HCEC 1CT (cell line): ENCODE results near the gene CHRM3.
"Not testable (repeated sequence)": the region's sequence is repeated elsewhere in the genome, so short reads cannot be mapped to it uniquely, and the experiment has no call there.

Experiments used
- DNase-seq: peaks from one replicate; pipeline ENCODE4 v3.0.0-alpha.2; 2017

CHRM3 gene

DNA sequence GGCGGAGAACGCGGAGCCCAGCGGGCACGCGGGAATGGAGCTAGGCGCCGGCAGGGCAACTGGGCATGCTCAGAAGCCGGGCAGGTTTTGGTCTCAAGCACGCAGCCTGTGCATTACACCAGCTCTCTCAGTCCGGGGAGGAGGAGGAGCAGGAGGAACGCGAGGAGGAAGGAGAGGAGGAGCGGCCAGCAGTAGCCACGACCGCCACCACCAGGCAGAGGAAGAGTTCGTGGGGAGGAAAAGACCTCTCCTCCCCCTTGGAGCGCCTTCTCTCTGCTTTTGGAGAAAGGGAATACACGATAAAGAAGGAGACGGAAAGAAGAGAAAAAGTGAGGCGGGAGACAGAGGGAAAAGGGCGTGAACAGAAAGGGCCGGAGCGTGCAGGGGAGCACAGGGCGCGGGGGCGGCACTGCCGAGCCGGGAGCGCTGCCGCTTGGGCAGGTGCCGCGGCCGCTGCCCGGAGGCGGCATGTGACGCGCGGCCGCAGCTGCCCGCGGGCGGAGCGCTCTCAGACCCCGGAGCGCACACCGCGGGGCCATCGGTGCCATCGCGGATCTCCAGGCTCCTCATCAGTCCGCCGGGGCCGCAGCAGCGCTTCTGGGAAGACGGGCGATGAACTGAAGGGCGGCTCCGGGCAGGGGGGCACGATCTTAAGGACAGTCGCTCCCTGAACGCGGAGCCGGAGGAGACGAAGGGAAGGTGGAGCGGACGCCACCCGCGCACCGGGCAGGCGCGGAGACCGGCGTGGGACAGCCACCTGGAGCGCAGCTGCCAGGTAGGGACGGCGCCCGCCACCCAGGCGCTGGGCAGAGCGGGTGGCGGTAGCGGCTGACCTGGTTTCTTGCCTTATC lies at the start of gene CHRM3:
CHRM3 (plus strand) TSS at position 116 of the 851 bp plus-strand sequence. CDS start 520,884 bp downstream, outside the sequence.
- no peak for DNase-seq

DNA sequence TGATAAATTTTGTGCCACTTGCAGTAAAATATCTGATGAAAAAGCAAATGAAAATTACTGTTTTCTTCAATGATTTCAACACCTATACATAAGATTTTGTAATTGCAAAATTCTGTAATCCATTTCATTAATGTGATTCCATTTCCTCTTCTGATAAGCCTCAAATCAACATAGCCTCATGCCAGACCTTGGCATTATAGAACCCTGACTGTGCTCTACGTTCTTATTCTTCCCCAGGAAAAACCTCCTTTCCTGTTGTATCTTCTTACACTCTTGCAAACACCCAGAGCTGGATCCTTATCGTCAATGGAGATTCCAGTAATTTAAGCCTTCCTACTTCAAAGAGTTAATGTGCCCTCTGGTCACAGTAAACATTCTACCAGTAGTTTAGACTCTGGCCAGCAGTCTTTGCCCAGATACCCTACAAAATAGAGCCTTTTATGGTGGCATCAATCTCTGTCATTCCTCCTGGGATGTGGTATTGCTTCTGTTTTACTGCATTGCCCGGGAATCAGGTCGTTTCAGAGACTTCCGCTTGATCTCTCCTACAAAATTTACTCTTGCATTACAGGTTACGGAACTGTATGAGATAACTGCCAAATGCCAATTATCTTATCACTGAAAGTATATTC lies 48.5 kb upstream of the CHRM3 start:
- no peak for DNase-seq

DNA sequence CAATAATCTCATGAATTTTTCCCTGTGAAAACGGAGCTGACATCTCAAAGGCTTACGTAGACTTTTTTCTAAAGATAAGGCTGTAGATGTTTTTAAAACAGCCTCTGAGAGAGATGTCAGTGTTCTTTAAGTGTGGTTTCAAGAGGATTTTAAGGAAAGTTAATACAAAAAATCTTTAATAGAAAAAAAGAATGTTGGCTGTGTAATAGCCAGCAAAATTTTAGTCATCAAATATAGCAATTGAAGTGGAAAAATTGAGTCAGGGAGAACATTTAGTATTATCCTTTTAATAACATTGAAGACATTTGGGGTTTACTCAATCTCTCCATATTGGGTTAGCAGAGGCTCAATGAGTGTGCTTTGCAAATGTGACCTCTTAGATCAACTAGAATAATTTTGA lies 38.6 kb upstream of the CHRM3 start:
- no peak for DNase-seq

DNA sequence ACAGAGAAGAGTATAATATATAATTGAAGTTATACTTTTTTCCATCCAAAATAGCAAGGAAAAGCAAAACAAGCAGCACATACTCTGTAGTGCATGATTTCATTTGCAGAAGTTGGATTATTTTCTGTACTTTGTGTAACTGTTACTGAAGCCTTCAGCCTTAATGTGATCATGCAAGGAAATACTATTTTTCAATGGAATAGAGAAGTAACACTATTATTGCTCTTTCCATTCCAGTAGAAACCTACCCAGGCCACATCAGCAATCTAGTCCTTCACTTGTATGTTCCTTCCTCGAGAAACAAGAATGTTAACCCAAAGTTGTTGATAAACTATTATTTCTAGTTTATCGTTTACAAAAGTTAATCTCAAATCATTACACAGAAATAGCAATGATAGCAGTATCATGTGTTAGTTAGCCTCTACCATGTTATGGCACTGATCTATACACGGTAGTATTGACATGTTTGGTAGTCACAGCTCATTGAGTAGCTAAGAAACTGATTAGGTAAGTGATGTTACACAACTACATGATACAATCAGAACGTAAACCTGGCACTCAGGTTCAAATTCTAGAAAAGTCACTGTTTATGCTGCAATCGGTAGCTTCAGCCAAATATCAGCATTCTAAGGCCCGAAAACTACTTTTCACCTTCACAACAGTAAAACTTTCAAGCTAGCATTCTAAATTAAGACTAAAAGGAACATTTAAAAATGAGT lies 37.6 kb upstream of the CHRM3 start:
- no peak for DNase-seq

DNA sequence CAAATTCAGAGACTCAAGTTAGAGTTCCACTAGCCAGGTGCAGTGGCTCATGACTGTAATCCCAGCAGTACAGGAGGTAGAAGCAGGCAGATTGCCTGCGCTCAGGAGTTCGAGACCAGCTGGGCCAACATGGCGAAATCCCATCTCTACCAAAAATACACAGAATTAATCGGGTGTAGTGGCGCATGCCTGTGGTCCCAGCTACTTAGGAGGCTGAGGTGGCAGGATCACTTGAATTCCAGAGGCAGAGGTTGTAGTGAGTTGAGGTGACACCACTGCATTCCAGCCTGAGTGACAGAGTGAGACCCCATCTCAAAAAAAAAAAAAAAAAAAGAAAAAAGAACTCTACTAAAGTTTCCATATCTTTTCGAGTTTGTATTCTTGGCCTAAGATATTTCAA lies 36.7 kb upstream of the CHRM3 start:
- DNase-seq = no peak

DNA sequence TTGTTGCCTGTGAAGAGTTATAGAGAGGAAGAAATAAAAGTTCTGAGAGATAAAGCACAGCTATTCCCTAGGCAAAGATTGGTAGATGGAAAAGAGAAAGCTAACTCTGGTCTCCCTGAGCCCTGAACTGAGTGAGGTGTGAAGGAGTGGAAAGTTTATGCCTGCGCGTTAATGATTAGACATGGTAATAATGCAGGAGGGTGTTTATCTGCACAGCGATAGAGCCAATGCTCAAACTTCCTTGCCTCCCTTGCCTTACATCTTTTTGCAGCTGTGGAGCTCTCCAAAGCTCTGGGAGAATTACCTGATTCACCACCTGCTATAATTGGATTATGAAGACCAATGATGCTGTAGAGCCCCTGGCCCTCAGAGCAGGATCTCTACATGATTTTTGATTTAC lies 32.8 kb upstream of the CHRM3 start:
- no peak for DNase-seq

DNA sequence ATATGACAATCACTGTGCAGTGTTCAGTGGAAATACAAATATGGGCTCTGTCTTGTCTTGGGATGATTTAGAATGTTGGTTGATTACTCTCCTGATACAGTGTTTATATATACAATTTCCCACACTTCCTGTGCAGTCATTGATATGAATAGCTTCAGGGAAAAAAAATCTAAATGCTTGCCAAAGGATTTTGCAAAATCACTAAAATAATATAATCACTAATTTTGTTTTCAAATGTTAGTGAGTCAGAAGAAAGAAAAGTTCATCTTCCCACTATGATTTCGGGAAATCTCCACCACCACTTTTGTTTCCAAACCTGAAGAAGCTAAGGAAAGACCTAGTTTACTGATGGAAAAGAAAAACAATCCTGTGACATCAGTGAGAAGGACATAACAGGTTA lies 32.1 kb upstream of the CHRM3 start:
- DNase-seq = no peak

DNA sequence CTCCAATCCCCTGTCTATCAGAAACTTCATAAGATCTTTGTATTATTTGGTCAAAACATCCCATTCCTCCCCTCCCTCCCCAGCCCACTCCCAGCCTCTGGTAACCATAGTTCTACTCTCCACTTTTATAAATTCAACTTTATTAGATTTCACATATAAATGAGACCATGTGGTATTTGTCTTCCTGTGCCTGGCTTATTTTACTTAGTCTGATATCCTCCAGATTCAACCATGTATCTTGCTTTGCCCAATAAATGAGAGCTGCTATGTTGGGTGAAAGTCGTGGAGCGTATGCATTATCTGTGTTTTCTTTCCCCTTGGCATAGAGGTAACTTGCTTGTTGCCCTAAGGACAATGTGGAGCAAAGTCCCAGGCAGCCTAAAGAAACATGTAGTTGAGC lies 28.5 kb upstream of the CHRM3 start:
- no peak for DNase-seq

DNA sequence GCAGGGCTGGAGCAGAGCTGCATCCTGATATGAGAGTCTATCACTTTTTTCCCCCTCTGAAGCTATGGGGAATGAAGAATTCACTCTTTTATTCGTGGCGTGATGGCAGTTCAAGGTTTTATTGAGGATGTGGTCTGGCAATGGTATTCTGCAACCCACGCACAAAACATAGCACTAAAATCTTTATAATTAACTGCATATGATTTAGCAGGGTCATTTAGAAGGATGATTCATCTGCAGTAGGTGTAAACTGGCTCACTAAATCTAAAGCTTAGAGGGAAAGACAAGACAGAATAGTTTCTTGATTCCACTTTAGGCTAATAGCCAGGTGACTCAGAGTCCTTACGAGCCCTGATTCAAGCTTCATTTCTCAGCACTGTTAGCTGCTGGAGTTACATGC lies 25.0 kb upstream of the CHRM3 start:
- DNase-seq = no peak

DNA sequence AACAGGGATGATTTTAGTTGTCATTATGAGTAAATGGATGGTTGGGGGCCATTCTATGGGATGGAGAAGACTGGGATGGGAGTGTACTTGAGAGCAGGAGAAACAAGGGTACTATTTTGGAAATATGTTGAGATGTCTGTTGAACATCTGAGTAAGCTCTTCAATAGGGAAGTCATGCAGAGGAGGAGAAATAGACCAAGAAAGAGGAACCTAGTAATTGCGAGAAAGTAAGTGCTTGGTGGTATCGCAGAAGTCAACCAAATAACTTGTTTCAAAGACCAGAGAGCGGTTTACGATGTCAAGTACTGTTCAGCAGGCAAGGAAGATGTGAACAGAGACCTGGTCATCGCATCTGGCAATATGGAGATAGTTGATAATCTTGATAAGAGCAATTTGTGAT lies 22.4 kb upstream of the CHRM3 start:
- no peak for DNase-seq

DNA sequence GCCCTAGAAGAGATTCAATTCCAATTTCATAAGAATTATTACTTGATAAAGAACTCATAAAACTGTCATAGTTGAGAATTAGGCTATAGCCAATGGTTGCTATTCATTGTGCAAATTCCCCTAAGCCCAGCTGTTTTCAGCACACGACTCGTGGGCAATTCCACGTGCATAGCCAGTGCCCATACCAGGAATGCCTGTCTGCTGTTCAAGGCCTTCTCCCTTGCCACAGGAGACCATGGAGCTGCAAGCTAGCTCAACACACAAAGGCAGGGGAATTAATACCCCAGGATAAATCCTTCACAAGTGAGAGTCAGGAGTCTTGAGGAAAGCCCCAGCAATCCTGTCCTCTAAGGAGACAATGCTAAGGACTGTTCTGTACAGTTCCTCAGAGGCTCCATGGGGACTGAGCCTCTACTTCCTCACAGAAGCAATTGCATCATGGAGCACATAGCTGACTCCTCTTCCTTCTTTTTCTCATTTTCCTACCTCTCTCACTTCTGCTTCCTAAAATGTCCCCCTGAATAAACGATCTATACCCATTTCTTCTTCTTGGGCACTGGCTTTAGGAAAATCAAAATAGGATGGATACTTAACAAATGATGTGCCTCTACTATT lies 19.1 kb upstream of the CHRM3 start:
- no peak for DNase-seq

DNA sequence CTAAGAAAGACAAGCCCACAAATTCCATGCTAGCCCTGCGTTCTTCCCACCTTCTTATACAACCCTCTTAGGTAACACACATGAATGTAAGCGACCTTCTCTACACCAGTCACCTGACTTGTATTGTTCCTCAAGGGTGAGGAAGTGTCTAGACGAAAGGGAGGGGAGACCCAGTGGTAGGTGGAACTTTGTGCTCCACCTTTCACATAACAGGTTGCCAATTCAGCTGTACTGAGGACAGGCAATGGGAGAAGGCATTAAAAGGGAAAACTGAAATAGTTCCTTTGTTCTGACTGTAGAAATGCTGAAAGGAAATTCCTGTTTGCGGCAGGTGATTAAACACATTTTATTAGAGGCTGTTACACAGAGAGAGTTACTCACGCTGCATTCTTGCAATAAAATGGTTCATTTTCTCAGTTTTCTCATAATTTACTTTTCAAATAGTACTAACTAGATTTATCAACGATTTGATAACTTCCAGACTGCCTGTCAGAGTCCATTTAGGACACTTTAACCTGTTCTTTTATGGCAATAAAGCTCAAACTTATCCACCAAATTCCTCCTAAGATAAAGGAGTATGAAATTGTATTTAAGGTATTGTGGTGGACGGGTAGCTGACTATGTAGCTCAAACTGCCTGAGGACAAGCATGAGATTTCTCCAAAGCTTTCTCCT lies 17.8 kb upstream of the CHRM3 start:
- DNase-seq = no peak

DNA sequence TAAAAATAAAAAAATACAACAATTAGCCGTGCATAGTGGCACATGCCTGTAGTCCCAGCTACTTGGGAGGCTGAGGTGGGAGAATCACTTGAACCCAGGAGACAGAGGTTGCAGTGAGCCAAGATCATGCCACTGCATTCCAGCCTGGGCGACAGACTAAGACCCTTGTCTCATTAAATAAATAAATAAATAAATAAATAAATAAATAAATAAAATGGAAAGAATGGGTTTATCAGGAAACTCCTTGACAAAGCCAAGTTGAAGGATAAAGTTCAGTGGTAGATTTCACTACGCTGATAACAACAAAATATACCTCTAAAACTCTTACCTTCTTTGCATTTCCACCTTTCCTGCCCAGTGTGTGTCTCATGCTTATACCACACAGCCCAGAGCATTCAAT lies 15.5 kb upstream of the CHRM3 start:
- not testable (repeated sequence) for DNase-seq

DNA sequence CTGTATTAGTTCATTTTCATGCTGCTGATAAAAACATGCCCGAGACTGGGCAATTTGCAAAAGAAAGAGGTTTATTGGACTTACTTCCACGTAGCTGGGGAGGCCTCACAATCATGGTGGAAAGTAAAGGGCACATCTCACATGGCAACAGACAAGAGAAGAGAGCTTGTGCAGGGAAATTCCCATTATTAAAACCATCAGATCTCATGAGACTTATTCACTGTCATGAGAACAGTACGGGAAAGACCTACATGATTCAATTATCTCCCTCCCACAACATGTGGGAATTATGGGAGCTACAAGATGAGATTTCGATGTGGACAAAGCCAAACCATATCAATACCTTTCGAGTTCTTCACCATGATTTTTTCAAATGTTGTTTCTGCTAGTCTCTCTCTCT lies 3.7 kb upstream of the CHRM3 start:
- no peak for DNase-seq

DNA sequence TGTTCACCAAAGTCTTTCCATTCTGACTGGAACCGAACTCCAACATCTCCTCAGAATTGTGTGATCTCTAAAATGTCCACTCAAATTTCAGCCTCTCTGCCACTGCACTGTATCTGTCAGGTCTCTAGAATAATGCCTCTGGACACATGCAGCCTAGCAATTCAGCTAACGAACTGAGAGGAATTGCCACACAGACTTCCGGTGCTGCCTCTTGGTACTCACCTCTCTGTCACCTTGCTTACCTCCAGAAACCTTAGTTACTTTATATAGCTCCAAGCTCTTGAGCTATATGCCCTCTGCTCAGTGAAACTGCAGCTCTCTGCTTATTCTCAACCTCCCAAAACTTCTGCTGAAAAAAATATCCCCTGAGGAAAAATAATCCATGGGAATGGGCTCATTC lies 2.7 kb upstream of the CHRM3 start:
- DNase-seq = no peak

DNA sequence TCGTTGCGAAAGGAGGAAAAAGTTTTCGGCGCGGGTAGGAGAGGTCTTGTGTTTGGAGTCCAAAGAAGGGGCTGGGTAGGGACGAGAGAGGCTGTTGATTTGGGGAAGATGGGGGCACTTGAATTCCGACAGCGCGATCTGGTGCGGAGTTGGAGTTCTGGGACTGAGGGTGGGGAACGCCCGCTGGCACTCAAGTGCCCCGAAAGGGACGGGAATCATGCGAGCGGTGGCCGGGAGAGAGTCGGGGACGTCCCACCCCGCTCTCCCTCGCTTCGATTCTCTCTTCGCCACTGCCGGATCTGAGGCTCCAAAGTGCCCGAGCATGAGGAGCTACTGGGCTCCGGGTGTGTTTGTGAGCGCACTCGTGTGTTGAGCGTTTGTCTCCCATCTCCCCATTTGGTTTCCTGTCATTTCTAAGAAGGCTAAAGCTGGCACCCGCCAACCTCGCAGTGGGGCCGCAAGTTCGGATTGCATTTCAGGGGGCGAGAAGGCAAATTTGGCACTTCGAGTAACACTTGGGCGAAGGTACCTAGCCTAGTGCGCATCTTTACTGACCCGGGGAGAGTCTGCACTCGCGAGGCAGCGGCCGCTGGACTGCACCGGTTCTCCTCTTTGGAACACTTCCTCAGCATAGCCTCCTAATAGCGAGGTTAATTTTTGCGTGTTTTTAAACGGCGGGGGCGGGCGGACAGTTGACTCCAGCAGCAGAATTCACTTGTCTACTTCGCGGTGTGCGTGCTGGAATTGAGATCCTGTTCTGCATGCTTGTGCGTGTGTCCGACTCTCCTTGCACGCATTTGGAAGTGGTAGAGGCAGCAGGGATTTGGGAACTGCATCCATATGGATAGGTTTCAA lies 1.2 kb downstream of the CHRM3 start:
- DNase-seq = no peak

DNA sequence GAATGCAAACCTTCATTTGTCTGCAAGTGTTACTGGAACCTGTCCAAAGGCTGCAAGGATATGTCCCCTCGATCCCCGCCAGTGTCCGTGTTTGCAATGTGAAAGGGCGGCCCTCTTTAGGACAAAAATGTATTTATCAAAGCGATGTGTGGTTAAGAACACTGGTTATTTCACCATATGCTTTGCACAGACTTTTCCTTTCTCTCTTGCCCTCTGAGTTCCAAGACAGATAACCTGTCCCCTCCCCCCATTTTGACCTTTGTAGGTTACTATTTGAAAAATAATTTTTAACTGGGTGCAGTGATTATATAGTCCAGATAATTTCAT lies 1.8 kb downstream of the CHRM3 start:
- no peak for DNase-seq

DNA sequence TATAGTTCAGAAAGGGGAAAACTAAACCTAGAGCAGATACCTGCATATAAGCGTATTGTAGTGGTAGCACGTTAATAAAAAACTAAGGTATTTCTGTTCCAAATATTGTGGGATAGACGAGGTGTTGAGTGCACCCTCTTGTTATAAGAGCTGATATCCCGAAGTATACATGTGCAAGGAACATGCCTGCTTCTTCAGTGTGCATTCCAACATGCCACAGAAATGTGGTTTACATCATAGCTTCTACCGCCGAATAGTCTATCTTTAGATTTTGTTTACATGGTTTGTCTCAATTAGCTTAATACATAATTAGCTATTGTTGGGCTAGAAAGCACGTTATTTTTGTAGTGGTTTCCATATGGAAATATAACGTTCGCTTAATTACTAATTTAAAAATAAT lies 2.2 kb downstream of the CHRM3 start:
- no peak for DNase-seq

DNA sequence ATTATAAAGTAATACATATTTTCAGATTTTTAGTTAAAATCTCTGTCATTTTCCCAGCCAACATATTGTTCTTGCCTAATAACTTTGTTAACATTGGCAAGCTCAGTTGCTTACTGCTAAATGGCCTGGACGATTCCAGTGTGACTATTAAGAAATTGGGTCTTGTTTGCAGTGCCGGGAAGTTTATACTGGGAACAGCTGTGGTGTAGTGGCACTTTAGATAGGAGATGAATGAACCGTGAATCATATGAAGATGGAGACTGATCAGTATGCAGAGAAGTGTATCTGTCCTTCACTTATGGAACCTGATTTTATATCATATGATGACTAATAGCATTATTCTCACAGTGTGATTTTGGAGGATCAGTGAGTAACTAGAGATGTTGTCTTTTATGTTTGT lies 3.3 kb downstream of the CHRM3 start:
- no peak for DNase-seq

DNA sequence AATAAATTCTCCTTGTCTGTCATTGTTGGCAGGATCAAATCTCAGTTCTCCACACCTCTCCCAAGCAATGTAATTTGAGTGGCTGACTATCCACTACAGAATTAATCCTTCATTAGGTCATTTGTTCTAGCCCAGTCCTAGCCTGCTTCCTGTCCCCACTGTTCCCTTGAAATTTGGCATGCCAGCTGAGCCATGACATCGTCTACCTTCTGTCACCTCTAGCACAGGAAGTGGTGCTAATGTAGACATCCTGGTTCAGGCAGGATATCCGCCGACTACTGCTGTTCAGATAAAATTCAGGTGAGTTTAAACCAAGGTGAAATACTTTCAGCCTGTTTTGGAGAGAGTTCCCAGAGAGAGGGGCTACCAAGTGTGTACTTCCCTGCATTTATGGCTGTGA lies 5.9 kb downstream of the CHRM3 start:
- no peak for DNase-seq

DNA sequence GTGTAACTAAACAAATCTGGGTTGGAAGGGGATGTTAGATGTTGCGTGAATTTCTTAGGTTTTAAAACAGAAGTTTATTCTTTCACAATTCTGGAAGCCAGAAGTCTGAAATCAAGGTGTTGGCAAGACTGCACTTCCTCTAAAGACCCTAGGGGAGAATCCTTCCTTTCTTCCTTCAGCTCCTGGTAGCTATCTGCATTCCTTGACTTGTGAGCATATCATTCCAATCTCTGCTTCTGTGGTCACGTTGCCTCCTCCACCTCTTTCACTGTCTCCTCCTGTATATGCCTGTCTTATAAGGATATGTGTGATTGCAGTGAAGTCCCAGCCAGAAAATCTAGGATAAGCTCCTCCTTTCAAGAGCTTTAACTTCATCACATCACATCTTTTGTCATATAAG lies 7.7 kb downstream of the CHRM3 start:
- no peak for DNase-seq

DNA sequence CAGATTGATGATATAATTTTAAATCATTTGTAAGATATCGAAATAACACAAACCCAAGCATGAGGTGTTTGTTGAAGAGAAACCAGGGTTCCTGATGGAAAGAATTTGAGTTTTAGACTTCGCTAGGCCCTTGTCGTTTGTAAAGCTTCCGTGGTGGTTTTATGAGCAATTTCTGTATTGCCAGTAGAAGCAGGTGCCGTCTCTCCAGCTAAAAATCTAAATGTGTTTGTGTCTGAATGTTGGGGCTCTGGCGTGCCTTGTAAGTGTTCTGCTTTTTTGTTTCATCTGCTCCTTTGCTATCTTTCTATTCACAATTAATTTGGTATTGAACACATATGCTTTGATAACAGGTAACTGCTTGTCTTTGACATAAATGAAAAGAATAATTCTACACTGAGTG lies 27.5 kb downstream of the CHRM3 start:
- no peak for DNase-seq
